Right kidney (tissue), 1 donor: ENCODE results near the gene ZBTB46.
"Not testable (repeated sequence)": the region's sequence is repeated elsewhere in the genome, so short reads cannot be mapped to it uniquely, and the experiment has no call there.

Experiments
- DNase-seq: peaks from one replicate; pipeline ENCODE4 v3.0.0-alpha.2; 2016

ZBTB46 gene

DNA sequence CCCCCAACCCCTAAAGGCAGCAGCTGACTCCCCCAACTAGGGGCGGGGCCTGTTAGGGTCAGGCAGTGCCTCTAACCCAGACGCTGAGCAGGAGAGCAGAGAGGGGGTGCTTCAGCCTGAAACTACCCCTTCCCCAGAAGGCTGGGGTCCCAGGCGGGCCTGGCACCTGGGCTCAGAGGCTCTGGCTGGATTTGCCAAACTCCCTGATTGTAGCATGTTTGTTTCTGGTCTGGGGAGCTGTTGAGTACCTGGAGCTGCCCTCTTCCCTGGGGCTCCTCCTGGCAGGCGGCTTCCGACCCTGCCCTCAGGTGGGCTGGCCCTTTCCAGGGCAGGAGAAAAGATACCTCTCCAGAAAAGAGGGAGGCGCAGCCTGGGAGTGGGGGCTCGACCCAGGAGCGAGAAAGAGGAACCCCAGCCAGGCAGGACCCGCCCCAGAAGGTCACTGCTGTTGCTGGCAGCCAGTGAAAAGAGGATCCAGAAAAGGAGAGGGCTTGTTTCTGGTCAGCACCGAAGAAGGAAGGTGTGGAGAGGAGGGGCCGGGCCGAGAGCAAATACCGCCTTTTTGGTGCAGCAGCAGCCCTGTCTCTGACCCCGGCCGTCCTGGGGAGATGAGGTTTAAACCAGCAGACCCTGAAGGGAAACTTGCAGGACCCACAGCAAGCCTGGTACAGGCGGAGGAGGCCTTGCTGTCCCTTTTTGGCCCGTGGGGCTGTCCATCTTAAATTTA is 29.4 kb upstream of the ZBTB46 start:
- no peak for DNase-seq

DNA sequence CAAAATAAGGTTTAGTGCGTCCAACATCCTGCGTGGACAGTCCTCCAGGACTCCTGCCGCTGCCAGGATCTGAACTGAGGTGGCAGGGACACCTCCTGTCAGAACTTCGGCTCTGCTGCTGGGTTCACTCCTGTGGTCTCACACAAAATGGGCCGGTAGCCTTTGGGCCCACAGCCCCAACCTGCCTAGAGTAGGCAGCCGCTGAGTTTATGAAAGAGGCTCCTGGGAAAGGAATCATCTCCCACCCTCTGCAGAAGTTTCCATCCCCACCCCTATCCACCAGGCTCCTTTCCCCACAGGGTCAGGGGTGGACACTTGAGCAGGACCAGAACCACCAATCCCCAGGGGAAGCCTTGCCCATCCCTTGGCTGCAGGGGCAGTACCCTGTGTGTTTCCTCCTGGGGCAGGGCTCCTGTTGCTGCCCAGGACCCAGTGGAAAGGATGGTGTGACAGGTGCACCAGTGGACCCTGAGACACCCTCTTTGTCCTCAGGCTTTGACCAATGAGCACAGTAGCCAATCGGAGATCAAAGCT is 28.2 kb upstream of the ZBTB46 start:
- DNase-seq = no peak

DNA sequence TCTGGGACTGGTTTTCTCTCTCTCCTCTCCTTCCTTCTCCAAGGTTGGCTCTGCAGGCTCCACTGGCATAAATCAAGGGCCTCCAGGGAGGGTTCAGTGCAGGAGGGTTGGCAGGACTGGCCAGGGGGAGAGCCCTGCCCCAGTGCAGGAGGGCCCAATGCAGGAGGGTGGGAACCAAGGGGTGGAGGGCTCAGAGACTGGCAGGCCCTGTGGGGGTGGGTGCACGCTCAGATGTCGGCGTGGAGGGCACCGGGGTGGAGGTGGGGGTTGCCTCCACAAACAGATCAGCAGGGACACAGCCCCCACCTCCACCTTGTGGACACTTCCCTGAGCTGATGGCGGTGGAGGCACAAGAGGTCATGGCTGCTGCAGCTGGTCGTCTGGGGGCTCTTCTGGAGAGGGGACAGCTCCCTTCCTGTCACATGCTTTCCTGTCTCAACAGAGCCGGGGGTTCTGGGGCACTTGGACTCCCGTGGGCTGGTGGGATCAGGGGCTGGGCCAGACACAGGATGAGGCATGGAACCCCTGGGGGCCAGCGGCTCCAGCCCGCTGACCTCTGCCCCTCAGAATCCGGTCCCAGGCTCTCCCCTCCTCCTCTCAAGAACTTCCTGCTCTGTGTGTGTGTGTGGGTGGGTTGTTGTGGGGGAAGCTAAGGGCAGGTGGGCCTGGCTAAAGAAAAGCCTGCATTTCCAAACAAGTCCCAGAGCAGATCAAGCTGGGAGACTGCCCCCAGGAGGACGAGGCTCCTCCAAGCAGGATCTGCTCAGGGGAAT is 27.5 kb upstream of the ZBTB46 start:
- DNase-seq = peak; percentile 88

DNA sequence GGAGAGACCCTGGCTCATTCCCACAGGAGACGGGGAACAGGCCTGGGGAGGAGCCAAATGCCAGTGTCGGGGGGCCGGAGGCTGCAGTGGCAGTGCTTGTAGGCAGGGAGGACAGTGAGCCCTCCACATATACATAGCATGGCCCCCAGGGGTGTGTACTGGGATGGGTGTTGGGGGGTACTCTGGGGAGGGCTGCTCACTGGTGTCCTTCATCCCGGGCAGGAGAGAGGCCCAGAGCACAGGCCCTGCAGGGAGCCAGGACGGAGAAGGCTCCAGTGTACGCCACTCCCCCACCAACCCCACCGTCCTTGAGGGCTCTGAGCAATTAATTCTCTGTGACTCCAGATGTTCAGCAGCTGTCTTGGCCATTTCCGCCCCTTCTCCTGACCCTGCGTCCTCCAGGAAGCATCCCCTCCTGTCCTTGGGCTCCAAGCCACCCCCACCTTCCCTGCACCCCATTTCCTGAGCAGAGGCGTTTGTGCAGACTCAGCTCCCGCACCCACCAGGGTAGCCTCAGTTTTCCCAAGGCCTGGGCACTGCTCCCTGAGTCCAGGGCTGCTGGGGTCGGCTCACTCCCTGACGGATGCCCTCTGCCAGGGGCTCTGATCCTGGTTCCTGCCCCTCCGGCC is 26.8 kb upstream of the ZBTB46 start:
- peak; percentile 81 for DNase-seq

DNA sequence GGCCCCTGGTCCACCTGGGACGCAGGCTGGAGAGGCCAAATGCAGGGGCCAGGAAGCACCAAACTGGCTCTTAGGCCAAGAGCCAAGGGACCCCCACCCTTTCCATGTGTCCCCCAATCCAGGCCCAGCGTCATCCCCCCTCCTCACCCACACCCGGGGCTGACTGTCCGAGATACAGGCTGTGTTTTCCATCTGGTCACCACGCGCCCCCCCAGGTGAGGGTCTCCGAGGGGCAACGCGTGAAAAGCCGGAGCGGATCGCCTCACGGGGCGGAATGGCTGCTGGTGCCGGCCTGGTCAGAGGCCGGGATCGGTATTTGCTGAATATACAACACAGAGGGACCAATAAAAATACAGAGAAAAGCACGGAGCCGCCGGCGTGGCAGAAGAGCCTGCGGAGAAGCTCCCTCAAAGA is 25.0 kb upstream of the ZBTB46 start:
- DNase-seq = peak; percentile 47

DNA sequence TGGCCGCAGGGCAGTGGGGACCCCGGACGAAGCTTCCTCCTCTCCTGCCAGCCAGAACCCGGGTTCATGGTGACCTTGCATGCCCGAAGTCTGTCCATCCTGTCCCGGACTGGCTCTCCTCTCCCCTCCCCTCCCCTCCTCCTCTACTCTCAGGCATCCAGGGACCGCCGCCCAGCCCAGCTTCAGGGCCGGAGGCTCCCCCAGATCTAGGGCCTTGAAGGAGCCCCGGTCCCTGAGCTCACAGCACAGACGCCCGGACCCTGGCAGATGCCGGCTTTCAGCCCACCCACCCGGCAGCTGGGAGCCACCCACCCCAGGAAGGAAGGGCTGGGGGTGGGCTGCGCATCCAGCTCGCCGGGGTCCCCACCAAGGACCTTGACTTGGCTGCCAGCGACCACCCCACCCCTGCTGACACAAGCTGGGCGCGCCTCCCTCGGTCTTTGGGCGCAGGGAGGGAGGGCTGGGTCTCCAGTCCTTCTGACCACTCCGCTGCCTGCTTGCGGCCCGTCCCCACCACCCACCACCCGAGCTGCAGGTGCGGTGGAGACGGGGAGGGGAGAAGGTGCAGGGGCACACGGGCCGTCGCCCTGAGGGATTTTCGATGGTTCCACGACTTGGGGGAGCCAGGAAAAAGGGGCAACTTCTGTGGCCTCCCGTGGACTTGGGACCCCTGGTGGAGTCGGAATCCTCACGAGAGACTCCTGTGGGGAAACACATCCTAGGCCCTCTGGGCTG is 24.5 kb upstream of the ZBTB46 start:
- DNase-seq = peak; percentile 68

DNA sequence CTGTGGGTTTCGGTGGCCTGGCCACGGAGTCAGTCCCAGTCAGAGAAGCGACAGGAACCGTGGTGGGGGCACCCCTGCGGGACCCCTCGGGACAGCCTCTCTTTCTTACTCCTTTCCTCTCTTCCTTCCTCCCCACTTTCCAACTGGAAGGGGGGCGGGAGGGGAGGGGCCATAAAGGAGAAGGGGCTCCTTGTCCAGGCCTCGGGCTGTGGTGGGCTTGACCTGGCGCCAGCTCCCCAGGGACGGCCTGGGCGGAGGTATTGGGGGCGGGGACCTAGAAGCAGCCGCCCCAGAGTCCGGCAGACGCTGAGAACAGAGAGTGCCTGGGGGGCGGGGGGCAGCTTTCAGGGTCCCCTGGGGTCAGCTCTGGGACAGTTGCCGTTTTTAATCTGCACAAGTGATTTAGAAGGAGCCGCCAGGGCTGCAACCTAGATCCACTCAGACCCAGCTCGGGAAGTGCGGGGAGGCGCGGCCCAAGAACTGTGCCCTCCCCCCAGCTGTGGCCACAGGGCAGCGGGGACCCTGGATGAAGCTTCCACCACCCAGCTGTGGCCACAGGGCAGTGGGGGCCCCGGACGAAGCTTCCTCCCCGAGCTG is 23.8 kb upstream of the ZBTB46 start:
- no peak for DNase-seq

DNA sequence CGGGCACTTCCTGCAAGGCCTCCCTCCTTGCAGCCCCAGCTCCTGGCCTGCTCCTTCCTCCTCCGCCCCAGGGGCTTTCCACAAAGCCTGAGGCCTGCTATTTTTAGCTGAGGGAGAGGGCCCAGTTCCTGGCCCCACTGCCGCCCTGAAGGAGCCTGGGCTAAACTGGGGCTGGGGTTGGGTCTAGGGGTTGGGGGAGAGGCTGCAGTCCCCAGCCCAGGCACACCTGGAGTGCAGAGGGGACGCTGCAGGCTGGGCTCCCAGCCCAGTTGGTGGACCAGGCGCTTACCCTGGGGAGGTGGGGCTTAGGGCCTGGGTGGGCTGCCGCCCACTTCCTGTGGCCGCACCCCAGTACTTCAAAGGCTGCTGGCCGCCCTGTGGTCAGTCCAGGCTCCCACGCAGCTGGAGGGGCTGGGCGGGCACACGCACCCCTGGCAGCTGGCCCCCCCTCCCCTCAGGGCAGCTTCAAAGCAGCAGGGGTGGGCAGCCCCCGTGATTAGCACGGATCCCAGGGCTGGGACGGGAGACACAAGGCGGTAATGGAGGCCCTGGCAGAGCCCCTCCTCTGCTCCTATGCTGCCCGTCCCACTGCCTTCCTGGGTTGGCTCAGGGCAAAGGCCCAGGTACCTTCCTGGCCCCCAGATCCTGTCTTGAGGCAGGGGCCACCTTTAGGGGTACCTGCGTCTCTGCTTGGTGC is 23.2 kb upstream of the ZBTB46 start:
- DNase-seq = peak; percentile 76

DNA sequence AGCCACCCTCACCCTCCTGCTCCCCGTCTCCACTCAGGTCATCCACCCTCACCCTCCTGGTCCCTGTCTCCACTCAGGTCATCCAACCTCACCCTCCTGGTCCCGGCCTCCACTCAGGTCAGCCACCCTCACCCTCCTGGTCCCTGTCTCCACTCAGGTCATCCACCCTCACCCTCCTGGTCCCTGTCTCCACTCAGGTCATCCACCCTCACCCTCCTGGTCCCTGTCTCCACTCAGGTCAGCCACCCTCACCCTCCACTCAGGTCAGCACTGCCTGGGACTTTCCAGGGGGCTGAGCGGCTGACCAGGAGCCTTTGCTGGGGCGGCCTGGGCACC is 22.6 kb upstream of the ZBTB46 start:
- DNase-seq = not testable (repeated sequence)

DNA sequence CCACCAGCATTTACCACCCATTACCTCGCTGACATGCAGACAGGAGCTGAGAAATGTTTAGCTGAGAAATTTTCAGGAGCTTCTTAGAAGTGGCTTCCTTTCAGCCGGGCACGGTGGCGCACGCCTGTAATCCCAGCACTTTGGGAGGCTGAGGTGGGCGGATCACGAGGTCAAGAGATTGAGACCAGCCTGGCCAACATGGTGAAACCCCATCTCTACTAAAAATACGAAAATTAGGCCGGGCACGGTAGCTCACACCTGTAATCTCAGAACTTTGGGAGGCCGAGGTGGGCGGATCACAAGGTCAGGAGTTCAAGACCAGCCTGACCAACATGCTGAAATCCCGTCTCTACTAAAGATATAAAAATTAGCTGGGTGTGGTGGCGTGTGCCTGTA is 20.5 kb upstream of the ZBTB46 start:
- not testable (repeated sequence) for DNase-seq

DNA sequence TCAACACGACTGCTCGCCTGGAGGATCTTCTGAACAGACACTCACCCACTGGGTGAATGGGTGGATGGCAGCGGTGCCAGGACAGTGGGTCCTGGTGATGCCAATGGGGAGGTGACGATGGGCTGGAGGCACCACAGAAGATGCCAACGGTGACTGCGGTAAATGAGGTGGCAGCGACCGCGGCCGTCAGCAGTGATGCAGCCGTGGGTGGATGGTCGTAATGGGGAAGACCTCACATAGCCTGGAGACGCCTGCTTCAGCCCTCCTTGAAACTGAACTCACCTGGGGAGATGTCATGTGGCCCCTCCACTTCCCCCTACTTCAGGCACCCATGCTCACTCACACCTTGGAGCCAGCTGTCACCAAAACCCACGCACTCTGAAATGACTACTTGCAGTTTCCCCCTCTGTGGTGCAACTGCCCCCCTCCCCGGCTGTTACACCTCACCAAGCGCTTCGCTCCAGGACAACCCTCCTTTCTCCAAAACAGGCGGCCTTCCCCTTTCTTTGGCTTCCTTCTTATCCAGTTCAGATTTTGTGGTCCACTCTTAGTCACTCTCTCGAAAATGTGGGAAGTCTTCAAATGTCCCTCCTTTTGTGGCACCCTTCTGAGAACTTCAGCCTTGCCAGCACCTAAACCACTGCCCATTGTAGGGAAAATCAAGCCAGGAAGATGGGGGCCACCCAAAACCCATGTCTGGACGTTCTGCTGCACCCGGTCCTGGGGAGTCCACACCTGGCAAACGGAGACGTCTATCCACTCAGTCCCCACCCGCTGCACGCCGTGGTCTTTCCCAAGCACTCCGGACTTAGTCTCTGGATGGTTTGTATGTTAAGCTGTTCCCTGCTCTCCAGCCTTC is 19.9 kb upstream of the ZBTB46 start:
- no peak for DNase-seq

DNA sequence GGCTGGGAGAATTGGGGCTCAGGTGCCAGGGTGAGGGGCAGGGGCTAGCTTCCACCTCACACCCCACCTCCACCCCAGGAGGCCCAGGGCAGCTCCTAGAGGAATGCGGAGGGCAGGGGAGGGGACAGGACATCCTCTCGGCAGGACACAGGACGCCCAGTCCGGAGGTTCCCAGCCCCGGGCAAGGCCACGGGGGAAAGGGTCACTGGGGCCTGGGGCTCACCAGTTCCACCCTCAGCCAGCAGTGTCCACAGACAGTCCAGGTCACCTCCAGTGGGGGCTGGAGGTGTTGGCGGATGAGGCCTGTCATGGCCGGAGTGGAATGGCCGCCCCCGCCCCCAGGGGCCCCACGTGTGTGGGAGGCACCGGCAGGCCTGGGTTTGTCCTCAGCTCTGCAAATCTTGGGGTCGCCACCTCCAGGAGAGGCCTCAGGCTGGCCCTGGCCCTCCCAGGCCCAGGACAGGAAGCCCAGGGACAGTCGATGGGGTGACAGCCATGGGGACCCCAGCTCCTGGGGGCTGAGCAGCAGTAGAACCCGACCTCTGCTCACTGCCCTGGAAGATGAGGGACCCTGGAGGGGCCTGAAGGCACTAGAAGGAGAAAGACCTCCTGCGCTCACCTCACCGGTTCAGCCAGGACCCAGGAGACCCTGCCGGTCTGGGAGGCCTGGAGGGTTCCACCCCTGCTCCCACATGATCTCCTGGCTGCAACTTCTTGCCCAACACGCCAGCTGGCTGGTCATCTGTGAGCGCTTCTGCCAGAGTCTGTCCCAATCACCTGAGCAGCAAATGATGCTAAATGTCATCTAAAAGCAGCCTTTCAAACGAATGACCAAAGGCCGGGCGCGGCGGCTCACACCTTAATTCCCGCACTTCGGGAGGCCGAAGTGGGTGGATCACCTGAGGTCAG is 17.2 kb upstream of the ZBTB46 start:
- no peak for DNase-seq

DNA sequence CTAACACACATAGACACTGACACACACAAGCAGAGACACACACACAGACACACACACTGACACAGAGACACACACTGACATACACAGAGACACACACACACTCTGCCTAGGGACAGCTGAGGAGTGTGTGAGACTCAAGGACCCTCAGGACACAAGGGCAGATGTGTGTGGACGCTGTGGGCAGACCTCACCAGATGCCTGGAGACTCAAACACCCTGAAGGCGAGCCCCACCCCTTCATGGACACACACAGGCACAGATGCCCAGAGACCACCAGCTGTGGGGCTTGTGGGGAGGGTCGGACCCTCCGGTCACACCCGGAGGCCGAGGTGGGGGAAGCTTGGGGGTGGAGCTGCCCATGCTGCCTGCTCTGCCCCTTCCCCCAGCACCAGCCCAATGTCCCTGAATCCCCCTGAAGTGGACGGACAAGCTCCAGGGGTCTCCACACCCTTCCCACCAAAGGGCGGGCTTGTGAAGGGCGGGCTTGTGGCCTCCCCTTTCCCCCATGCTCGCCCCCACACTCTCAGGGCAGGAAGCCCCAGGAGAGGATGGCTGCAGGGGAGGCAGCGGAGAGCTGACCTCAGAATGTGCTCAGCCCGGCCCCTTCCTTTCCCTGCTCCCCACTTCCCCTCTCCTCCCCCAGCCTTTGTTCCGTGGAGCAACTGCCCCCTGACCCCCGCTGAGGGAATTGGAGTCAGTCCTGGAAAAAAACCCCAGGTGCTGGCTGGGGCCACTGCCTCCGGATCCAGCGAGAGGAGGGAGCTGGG is 16.4 kb upstream of the ZBTB46 start:
- DNase-seq = peak; percentile 70

DNA sequence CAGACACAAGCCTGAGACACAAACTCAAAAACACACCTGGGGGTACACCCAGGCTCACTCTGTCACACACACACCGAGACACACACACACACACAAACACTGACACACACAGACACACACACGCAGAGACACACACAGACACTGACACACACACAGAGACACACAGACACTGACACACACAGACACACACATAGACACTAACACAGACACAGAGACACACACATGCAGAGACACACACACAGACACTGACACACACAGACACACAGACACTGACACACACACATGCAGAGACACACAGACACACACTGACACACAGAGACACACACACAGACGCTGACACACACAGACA is 15.8 kb upstream of the ZBTB46 start:
- DNase-seq = no peak

DNA sequence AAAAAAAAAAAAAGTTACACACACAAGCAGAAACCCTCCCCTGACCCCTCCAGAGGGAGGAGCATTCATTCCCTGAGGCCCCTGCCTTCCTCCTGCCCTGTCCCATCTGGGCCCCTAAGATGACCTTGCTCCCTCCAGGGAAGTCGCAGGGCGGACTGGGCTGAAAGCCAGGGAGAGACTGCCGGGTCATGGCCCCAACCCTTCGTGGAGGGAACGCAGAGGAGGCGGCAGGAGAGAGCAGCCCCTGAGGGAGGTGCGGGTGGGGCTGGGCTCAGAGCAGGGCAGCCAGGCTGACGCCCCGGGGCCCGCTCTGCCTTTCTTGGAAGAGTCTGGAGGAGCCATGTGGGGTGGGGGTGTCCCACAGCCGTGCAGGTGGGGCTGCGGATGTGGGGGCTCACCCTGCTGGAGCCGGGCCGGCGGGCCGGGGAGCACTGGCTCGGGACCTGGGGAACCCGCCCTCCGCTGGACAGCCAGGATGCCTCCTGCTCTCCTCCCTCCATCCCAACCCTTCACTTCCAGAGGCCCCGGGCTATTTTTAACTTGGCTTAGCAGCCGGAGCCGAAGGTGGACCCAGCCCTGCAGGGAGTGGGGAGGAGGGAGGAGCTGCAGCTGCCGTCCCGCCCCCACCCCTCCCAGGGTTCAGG is 15.2 kb upstream of the ZBTB46 start:
- DNase-seq = peak; percentile 87

DNA sequence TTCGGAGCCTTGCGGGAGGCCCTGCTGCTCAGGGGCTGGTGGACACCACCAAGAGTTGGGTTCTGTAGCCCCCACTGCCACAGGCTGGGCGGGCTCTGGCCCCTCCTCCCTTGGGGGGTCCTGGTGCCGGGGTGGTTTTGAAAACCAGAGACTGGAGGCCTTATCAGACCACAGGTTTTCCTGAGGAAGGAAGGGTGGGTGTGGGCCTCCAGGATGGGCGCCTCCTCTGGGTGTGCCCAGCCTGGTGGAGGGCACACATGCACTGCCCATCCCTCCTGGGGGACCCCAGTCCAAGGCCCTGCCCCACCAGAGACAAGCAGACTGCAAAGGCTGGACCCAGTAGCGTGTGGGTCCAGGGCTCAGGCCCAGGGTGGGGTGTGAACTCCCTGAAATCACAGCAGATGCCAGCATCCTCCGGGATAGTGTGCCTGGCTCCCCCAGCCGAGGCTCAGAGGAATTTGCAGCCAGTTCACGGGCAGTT is 13.5 kb upstream of the ZBTB46 start:
- no peak for DNase-seq

DNA sequence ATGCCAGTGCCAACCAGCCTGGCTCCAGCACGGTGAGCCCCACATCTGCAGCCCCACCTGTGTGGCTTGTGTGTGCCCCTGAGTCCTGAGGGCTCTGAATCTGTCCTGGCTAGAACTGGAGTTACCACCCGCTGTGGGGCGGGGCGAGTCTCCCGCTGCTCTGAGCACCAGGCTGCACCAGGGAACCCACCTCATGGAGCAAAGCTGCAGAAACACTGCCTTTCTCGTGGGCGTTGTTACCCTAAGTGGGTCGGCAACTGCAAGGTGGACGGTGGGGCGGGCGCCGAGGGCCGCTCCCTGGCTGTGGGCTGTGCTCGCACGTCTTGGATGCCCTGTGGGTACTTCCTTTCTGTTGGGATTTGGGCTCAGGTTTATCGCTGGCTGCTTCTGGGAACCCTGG is 12.7 kb upstream of the ZBTB46 start:
- no peak for DNase-seq

DNA sequence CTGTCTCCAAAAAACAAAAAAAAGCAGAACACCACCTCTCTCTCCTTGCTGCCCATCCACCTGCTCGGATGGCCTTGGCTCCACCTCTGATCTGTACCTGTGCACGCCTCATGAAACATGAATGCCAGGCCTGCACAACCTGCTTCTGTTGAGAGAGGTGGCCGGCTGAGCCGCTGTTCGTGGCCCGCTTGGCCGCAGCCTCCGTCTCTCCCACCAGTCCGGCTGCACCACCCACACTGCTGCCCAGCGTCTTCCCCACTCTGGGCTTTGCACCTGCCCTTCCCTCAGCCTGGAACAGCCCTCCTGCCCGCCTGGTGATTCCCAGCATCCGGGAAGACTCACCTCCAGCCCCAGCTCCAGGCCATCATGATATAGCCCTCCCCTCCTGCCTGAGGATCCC is 12.2 kb upstream of the ZBTB46 start:
- DNase-seq = no peak
